ENCODE measurements around the gene SLC37A1. TPM values are rescaled to one million over a fixed set of nuclear protein-coding genes. Genes with fewer than 3 reads are reported as not detected.

The SLC37A1 gene
- total and polyA plus RNA-seq, 12 donors, result 1.8 to 13.2 (median 5.5) TPM

DNA sequence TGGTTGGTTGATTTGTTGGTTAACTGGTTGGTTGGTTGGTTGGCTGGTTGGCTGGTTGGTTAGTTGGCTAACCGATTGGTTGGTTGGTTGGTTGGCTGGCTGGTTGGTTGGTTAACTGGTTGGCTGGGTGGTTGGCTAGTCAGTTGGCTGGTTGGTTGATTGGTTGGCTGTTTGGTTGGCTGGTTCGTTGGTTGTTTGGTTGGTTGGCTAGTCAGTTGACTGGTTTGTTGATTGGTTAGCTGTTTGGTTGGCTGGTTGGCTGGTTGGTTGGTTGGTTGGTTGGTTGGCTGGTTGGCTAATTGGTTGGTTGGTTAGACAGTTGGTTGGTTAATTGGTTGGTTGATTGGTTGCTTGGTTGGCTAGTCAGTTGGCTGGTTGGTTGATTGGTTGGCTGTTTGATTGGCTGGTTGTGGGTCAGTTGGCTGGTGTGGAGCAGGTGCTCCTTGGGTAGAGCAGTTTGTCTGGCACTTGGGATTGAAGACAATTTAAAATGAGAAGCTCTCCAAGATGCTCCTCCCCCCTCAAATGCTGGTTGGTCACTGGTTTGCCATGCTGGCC, 24.6 kb upstream of the SLC37A1 start:
- intact Hi-C loops (cut with DNase I), result loop anchor here in 1 of 10 donors (10.0 kb wide), 1 partner anchor 56 kb away; no protein-coding TSS in a partner anchor
- 59 to 79% methylated on average over 2 of the region's 2 CpGs for WGBS, 2 donors
- Histone ChIP-seq H3K4me1 (no peaks in the 10 kb centered on the region), H3K4me3 (no peak overlapping the region), H3K9me3 (no peaks in the 10 kb centered on the region), H3K27me3 (peaks cover 0 to 19% (median 6%) of the 10 kb centered on the region in 7 donors), H3K27ac (no peak overlapping the region), H3K36me3 (no peaks in the 10 kb centered on the region)
- DNase-seq, result no peak
- no peak for ATAC-seq
- TF ChIP-seq, protein P1, sequence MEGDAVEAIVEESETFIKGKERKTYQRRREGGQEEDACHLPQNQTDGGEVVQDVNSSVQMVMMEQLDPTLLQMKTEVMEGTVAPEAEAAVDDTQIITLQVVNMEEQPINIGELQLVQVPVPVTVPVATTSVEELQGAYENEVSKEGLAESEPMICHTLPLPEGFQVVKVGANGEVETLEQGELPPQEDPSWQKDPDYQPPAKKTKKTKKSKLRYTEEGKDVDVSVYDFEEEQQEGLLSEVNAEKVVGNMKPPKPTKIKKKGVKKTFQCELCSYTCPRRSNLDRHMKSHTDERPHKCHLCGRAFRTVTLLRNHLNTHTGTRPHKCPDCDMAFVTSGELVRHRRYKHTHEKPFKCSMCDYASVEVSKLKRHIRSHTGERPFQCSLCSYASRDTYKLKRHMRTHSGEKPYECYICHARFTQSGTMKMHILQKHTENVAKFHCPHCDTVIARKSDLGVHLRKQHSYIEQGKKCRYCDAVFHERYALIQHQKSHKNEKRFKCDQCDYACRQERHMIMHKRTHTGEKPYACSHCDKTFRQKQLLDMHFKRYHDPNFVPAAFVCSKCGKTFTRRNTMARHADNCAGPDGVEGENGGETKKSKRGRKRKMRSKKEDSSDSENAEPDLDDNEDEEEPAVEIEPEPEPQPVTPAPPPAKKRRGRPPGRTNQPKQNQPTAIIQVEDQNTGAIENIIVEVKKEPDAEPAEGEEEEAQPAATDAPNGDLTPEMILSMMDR (IDR thresholded peaks at IDR 0.05), result no peak

DNA sequence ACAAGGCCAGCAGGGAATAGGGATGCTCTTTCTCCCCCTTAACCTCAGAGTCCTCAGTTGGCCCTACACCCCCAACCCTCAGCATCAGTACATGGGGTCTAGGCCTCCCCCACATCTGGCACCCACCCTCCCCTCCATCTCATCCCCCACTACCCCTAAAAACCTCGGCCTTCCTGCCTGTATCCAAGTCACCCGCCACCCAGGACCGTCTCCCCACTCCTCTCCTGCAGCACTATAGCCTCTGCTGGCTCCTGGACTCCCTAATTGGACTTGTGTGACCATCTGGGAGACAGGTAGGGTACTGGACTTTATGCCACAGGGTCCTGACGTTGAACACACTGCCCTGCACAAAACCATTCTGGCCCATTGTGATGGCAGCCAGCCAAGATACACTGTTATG, 23.7 kb upstream of the SLC37A1 start:
- ATAC-seq (no peak), DNase-seq (no peak)
- Histone ChIP-seq H3K27me3 (peaks cover 0 to 19% (median 6%) of the 10 kb centered on the region in 7 donors), H3K4me1 (no peaks in the 10 kb centered on the region), H3K27ac (no peak overlapping the region), H3K4me3 (no peak overlapping the region), H3K9me3 (no peaks in the 10 kb centered on the region), H3K36me3 (no peaks in the 10 kb centered on the region)
- intact Hi-C loops (cut with DNase I), result loop anchor here in 1 of 10 donors (10.0 kb wide), 1 partner anchor 55 kb away; no protein-coding TSS in a partner anchor
- TF ChIP-seq, protein P1 (IDR thresholded peaks at IDR 0.05), result no peak
- WGBS, 2 donors, result 80% methylated on average over 4 of the region's 4 CpGs

DNA sequence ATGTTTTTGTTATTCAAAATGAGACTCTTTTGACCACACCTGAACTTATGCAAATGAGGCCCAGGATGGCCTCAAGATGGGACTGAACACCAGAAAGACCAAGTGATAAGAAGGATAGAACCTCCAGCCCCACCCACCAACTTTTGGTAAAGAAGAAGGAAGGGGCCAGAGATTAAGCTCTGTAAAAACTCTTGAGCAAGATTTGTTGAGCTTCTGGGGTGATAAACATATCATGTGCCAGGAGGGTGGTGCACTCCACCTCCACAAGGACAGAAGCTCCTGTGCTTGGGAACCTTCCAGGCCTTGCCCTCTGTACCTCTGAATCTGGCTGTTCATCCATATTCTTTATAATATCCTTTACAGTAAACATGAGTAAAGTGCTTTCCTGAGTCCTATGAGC, 22.9 kb upstream of the SLC37A1 start:
- no peak for ATAC-seq
- intact Hi-C loops (cut with DNase I), result no loop called here
- no peaks in the 10 kb centered on the region for H3K36me3 ChIP-seq
- H3K4me3 ChIP-seq, result no peak overlapping the region
- DNase-seq, result no peak
- no peaks in the 10 kb centered on the region for H3K9me3 ChIP-seq
- TF ChIP-seq, protein P1 (IDR thresholded peaks at IDR 0.05), result no peak
- peaks cover 0 to 5% (median 0%) of the 10 kb centered on the region in 9 donors for H3K4me1 ChIP-seq
- no peak overlapping the region for H3K27ac ChIP-seq
- H3K27me3 ChIP-seq, result peaks cover 0 to 19% (median 6%) of the 10 kb centered on the region in 7 donors

DNA sequence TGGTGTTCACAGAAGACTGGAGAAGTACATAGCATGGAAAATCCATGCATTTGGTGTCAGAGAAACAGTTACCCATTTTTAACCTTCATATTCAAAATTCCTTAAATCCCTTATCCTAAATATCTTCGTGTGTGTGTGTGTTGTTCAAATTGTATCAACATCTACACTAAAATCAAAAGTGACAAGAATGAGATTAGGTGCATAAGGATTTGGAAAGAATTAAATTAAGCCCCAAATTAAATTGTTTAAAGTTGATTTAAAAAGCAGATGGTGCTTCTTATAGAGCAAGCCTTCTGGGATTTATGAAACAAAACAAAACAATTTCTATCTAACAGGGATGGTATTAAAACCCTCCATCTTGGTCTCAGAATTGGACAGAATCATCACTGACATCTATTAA, 22.3 kb upstream of the SLC37A1 start:
- intact Hi-C loops (cut with DNase I), result no loop called here
- ATAC-seq (no peak), DNase-seq (no peak)
- peaks cover 0 to 19% (median 5%) of the 10 kb centered on the region in 7 donors for H3K27me3 ChIP-seq
- peaks cover 0 to 6% (median 0%) of the 10 kb centered on the region in 9 donors for H3K4me1 ChIP-seq
- TF ChIP-seq, protein P1 (IDR thresholded peaks at IDR 0.05), result no peak
- no peak overlapping the region for H3K27ac ChIP-seq
- H3K4me3 ChIP-seq, result no peak overlapping the region
- no peaks in the 10 kb centered on the region for H3K9me3 ChIP-seq
- no peaks in the 10 kb centered on the region for H3K36me3 ChIP-seq
- 65 to 66% methylated on average over 1 of the region's 1 CpG for WGBS, 2 donors
